HG03280 (cell line): ENCODE measurements around the gene CPA1.

ENCODE experiments used
- ATAC-seq: cut with Tn5 transposase; IDR thresholded peaks from one replicate; pipeline ENCODE4 v1.9.1; 2021; ENCODE audit warnings: mild to moderate bottlenecking, moderate library complexity; ENCODE audit not compliant: unreplicated experiment

CPA1 gene

DNA sequence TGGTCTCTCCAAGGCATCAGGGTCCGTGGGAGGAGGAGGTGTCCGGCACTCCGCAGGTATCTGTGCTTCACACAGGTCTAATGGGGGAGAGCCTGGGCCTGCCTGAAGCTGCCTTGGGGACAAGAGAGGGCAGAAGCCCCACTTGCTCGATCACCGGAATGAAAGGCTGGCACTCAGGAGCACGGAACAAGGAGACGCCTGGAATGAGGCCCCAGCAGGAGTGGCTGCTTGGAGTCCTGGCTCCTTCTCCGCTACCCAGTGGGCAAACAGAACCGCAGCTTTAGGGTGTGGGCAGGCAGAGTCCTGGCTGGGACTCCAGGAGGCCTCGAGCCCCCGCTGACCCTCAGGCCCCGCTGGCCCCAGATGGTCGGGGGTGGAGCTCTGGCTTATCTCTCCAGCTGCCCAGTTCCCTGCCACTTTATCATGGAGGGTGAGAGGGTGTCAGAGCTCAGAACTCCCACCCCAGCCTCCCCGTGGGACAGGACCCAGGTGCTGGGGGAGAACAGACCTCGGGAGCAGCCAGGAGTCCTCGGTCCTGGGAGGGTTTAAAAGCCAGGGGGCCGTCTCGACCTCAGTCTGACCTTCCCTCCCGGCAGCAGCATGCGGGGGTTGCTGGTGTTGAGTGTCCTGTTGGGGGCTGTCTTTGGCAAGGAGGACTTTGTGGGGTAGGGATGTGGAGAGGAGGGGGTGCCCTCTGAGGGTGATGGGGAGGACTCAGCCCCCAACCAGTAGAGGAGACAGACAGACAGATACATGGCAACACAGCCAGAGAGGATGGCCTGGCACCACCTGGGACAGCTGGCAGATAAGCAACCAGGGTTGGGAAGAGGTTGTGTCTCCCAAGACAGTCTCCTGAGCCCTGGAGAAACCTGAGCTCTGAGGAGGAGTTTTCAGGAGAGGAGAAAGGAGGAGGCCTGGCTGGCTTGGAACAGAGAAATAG, at the start of gene CPA1:
CPA1 (plus strand) TSS at position 574 of the 940 bp plus-strand sequence; CDS start at position 601, 27 bp downstream.
- no peak for ATAC-seq

- ATAC-seq, result no peak
Measured at GRCh38 chr7:130332259-130333053, 47.8 kb upstream of the CPA1 start.

- no peak for ATAC-seq
Measured at GRCh38 chr7:130333832-130334231, 46.5 kb upstream of the CPA1 start.

DNA sequence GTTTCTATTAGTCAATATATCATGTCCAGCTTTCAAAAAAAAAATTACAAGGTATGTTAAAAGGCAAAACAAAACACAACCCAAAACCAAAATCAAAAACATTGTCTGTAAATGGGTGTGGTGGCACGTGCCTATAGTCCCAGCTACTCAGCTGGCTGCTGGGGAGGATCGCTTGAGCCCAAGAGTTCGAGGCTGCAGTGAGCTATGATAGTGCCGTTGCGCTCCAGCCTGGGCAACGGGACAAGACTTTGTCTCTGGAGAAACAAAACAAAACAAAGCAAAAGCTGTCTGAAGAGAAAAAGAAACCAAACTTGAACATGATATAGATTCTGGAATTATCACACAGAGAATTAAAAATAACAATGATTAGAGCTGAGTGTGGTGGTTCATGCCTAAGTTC, 46.0 kb upstream of the CPA1 start:
- no peak for ATAC-seq

GRCh38 chr7:130337410-130337971, 42.8 kb upstream of the CPA1 start:
- ATAC-seq, result no peak

DNA sequence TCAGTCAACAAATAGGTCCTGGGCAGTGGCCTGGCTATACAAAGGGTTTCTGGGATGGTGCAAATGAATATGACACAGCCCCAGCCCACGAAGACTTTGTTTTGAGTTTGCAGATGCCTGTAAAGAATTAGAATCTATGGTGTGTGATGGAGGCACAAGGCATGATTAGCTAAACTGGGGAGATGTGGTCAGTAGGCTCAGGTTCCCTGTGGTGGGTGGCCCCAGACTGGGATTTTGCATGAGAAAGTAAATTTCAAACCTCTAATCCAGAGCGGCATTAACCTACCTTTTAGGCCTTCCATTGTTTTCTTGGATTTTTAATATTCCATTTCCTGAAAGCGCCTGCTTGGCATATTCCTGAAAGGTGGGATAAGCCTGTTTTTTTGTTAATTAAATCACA, 42.1 kb upstream of the CPA1 start:
- ATAC-seq, result no peak

DNA sequence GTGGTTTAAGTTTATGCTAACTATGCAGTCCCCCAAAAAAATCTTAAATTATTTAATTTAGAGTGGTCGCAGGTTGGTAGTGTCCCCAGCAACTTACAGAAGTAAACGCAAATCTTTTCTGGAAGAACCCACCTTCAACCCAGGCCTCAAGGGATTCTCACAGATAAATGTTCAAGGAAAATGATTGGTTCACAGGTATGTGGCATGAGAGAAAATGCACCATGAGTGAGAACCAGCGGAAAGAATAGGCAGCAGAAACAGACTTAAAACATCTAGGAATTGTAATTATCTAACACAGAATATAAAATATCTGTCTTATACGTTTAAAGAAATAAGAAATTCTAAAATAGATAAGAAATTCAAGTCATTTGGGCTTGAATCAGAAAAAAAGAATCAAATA, 38.4 kb upstream of the CPA1 start:
- no peak for ATAC-seq

GRCh38 chr7:130342701-130343380, 37.5 kb upstream of the CPA1 start:
- ATAC-seq, result no peak

DNA sequence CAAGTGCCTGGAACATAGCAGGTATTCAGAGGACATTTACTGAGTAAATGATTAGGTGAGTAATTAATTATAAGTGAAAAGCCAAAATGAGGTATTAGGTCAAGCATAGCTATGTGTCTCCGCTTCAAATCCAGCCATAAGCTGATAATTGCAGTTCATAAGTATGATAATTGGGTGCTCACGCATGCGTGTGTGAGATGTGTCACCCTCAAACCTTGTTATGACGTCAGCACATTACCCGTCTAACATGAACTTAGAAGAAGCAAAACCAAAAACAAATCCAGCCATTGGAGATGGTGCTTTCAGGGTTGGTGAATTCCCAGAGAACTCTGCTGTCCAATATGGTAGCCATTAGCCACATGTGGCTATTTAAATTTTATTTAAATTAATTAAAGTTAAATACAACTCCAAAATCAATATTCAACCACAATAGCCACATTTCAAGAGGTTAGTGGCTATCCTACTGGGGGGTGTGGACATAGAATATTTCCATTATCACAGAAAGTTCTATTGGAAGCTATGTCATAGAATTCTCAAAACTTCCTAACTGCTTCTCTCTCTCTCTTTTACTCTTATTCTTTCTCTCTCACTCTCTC, 35.9 kb upstream of the CPA1 start, which contains the start of gene CPA5:
CPA5 (plus strand) TSS at position 546 of the 596 bp plus-strand sequence. CDS start 1,670 bp downstream, outside the sequence.
- ATAC-seq, result no peak

DNA sequence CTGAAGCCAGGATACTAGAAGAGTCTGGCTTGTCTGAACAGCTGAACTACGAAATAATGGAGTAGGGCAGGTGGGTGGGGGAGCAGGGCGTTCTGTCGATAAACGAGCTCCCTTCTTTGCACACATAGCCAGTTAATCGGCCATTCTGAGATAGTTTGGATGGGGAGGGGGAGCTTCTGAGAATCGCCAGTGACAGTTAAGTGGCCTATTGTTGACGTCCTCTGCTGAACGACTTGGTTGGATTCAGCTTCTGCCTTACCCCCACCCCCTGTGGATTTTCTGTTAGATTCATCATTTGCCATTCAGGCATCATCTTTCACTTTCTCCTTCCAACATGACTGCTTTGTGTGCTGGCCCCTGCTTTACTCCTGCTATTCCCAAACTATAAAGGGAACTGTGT, 35.2 kb upstream of the CPA1 start:
- ATAC-seq, result no peak

- ATAC-seq, result no peak
Measured at GRCh38 chr7:130345725-130346124, 34.6 kb upstream of the CPA1 start.

DNA sequence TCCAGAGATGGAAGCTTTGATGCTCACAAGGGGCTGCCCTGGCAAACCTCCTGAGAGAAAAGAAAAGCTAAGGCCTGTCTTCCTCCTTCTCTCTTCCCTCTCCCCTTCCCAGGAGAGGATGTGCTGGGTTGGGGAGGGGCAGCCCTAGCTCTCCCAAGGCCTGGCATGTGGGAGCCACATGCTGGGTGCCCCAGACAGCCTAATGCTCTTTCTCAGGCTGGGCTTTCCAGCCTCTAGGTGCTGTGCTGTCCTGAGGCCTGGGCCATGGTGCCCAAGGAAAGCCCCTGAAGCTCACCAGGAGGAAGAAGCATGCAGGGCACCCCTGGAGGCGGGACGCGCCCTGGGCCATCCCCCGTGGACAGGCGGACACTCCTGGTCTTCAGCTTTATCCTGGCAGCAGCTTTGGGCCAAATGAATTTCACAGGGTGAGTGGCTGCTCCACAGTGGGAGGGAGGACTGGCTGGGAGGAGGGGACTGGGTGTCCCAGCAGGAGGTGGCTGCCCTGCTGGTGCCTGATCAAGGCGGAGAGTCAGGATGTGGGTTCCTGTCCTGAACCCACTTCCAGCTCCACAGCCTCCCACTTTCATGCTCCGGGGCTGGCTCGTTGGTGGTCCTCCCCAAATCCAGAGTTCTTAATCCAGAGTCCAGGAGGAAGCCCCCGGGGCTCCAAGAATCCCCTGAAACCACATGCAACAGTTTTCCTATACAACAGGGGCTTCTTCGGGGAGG, 34.0 kb upstream of the CPA1 start:
- ATAC-seq, result no peak

DNA sequence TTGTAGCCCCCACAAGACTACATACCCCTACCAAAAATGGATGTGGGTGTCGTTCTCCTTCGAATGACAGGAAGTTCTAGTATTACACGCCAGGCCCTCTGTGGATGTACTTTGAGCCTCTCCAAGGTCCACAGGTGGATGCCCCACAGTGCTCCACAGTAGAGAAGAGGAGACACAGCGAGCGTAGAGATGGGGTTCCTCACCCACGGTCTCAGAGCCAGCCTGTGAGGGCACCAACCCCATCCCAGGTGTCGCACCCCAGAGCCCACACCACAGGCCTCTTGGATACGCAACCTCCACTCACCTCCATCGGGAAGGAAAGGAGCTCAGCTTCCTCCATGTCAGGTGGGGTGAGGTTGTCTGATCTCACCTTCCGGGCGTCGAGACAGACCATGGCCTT, 33.4 kb upstream of the CPA1 start:
- no peak for ATAC-seq

DNA sequence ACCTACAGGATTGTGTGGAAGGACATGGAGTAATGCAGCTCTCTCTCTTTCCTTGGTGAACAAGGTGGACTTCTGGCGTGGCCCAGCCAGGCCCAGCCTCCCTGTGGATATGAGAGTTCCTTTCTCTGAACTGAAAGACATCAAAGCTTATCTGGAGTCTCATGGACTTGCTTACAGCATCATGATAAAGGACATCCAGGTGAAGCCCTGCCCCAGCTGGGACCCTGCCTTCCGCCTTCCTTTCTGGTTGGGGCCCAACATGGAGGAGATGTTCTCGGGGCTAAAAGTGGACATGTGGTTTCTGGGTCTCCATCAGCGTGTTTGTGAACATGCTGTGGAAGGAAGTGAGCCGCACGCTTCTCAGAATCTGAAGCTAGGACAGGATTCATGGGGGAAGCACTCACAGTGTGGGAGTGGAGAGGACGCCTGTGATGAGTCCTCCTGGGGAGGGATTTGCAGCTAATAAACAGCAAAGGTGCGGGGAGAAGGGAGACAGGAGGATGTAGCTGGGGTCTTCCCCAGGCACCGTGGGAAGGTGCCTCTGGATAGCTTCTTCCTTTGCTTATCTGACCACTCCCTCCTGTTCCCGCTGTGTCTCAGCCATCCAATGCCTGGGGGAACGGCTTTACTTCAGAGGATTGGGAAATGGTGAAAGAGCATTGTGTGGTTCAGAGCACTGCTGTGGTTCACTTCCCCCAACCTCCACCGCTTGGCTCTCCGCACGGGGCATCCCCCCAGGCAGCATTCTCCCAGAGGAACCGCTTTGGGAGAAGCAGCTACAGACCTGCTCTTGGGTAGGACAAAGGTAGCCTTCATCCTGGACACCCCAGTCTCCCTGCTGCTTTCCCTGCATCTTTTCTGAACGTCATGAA, 30.1 kb upstream of the CPA1 start:
- ATAC-seq, result no peak

GRCh38 chr7:130350945-130351790, 29.1 kb upstream of the CPA1 start:
- ATAC-seq, result no peak

DNA sequence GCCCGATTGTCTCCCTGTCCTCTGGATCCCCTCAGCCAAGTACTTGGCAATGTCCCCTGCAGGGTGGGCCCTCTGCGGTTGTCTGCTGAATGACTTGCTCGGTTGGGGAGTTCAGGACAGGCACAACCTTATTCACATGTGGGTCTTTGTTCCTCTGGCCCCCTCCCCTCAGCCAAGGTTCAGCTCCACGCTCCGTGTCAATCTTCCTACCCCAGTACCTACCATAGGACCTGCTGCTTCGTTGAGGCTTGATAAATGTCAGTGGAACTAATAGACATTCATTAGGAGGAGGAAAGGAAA, 28.6 kb upstream of the CPA1 start:
- no peak for ATAC-seq

- no peak for ATAC-seq
Measured at GRCh38 chr7:130352194-130353074, 27.9 kb upstream of the CPA1 start.
